Lung (tissue), 12 donors: Measurements from ENCODE around the gene BRWD1. TPM values are rescaled to one million over a fixed set of nuclear protein-coding genes. Genes with fewer than 3 reads are reported as not detected.

Experiments used
- ATAC-seq: fragments of 200-7000 bp; cut with Tn5 transposase; one replicate; pipeline ENCODE4 v1.9.1; 2020; ENCODE audit warnings: moderate number of reproducible peaks; ENCODE audit not compliant: insufficient read depth, low FRiP score
- DNase-seq, 3 donors: peaks; one replicate each; pipeline ENCODE4 v3.0.0-alpha.2; 2013 to 2017
- H3K27ac ChIP-seq, 2 donors: one replicate each; pipeline ENCODE4 v1.5.1; 2013; ENCODE audit warnings: mild to moderate bottlenecking in 2 of 2, moderate library complexity in 2 of 2, control low read depth in 1 of 2, inconsistent platforms in 1 of 2, low read depth in 1 of 2, low read length in 1 of 2
- H3K27me3 ChIP-seq, 3 donors: one replicate each; pipeline ENCODE4 v1.5.1; 2013; ENCODE audit warnings: low read length in 2 of 3; ENCODE audit not compliant: control insufficient read depth in 3 of 3, insufficient read depth in 3 of 3
- H3K36me3 ChIP-seq, 4 donors: one replicate each; pipeline ENCODE4 v1.5.1; 2013; ENCODE audit warnings: low read length in 4 of 4, mild to moderate bottlenecking in 1 of 4, moderate library complexity in 1 of 4; ENCODE audit not compliant: control insufficient read depth in 4 of 4, insufficient read depth in 4 of 4
- H3K4me1 ChIP-seq, 5 donors: one replicate each; pipeline ENCODE4 v1.5.1; 2013; ENCODE audit warnings: low read length in 5 of 5, mild to moderate bottlenecking in 2 of 5, moderate library complexity in 1 of 5; ENCODE audit not compliant: control insufficient read depth in 5 of 5, insufficient read depth in 5 of 5
- H3K4me3 ChIP-seq: one replicate; pipeline ENCODE4 v1.5.1; 2013; ENCODE audit warnings: mild to moderate bottlenecking, control low read depth, moderate library complexity
- H3K9ac ChIP-seq, 2 donors: one replicate each; pipeline ENCODE4 v1.5.1; 2013; ENCODE audit warnings: low read length in 2 of 2, control low read depth in 1 of 2; ENCODE audit not compliant: insufficient read depth in 1 of 2
- H3K9me3 ChIP-seq, 4 donors: one replicate each; pipeline ENCODE4 v1.5.1; 2013; ENCODE audit warnings: low read length in 3 of 4, mild to moderate bottlenecking in 1 of 4, moderate library complexity in 1 of 4; ENCODE audit not compliant: control insufficient read depth in 4 of 4, insufficient read depth in 3 of 4
- WGBS, 2 donors: extraction: QIAGEN DNeasy Blood & Tissue Kit; methylation state at CpG; one replicate each; pipeline ENCODE4 v1.1.7; 2013; 5-methylcytosine and 5-hydroxymethylcytosine counted together
- polyA plus RNA-seq, 2 donors: library from polyadenylated mRNA; stranded (reverse); fragments of 200-250 nt; gene quantifications; one replicate each; pipeline ENCODE4 v1.2.1, GENCODE V29; 2013
- total RNA-seq, 2 donors: library from RNA; depleted of rRNA in 1 of 2; stranded (reverse); fragments of >200 nt in 1 of 2; gene quantifications; one replicate each; pipeline ENCODE4 v1.2.1, GENCODE V29; 2014 to 2021
- TF ChIP-seq, protein P1 (sequence below): IDR thresholded peaks from 2 replicates; pipeline ENCODE4 v1.5.1; 2012; ENCODE audit warnings: mild to moderate bottlenecking; ENCODE audit errors: control extremely low read depth, extremely low read depth
- donor health status: control.
- donor health status: control.
- donor health status: Bipolar disorder and iron deficiency.
- donor health status: healthy.
- donor health status: DM: yes; HTN: yes; CAD: no.

BRWD1 gene
- total and polyA plus RNA-seq, 4 donors, result 9.5 to 145 (median 20.1) TPM

DNA sequence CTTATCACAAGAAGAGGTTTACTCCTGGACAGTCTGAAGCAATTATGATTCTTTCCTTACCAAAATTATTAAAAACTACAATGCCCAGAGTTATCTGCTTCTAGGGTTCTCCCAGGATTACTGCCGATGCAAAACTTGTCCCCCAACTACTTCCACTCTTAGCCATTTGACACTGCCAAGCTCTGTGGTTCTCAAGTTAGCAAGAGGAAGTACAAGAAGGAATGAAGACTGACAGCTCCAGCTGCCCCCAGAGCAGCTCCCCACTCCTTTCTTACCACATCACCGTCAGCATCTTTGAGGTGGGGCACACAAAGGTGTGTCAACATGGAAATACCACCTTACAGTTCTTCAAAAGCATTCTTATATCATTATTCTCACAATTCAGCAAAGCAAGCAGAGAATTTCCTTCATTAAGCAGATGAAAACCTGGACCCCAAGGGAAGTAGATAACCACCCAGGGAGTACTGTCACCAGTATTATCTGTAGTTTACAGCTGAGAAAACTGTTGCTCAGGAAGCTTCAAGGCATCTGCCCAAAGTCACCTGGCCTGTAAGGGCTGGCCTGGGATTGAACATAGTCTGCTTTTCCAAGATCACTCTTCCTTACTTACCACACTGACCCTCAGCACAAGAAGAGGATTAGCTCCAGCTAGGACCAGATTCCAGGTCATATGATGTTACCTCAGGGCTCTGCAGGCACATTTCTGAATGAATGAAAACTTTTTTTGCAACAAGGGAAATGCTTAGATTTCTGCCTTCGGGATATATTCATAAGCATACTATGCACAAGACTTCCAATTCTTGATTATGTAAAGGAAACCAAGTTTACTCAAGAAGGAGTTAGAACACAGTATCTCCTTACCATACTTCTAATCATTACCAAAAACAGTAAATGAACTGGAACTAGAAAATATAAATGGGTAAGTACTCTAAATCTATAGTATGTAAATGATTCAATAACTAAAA is 139.4 kb downstream of the BRWD1 start:
- DNase-seq, result no peak
- peaks cover 0 to 2% (median 0%) of the 10 kb centered on the region in 4 donors for H3K9me3 ChIP-seq
- WGBS, 2 donors, result 32 to 67% methylated on average over 3 of the region's 3 CpGs
- H3K27me3 ChIP-seq, result no peaks in the 10 kb centered on the region
- TF ChIP-seq, protein P1, sequence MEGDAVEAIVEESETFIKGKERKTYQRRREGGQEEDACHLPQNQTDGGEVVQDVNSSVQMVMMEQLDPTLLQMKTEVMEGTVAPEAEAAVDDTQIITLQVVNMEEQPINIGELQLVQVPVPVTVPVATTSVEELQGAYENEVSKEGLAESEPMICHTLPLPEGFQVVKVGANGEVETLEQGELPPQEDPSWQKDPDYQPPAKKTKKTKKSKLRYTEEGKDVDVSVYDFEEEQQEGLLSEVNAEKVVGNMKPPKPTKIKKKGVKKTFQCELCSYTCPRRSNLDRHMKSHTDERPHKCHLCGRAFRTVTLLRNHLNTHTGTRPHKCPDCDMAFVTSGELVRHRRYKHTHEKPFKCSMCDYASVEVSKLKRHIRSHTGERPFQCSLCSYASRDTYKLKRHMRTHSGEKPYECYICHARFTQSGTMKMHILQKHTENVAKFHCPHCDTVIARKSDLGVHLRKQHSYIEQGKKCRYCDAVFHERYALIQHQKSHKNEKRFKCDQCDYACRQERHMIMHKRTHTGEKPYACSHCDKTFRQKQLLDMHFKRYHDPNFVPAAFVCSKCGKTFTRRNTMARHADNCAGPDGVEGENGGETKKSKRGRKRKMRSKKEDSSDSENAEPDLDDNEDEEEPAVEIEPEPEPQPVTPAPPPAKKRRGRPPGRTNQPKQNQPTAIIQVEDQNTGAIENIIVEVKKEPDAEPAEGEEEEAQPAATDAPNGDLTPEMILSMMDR, result no peak
- no peak overlapping the region for H3K4me3 ChIP-seq
- H3K36me3 ChIP-seq, result peaks cover 0 to 21% (median 8%) of the 10 kb centered on the region in 4 donors
- no peak overlapping the region for H3K9ac ChIP-seq
- no peak overlapping the region for H3K27ac ChIP-seq
- no peak for ATAC-seq
- H3K4me1 ChIP-seq, result no peaks in the 10 kb centered on the region

DNA sequence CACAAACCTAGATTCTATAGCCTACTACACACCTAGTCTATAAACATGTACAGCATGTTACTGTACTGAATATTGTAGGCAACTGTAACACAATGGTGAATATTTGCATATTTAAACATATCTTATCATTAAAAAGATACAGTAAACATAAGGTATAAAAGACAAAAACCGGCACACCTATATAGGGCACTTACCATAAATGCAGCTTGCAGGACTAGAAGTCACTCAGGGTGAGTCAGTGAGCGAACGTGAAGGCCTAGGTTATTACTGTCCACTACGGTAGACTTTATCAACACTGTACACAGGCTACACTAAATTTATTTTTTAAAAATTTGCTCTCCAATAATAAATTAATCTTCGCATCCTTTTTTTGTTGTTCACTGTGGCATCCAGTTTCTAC is 143.5 kb downstream of the BRWD1 start:
- peaks cover 0 to 4% (median under 1%) of the 10 kb centered on the region in 4 donors for H3K9me3 ChIP-seq
- H3K27me3 ChIP-seq, result no peaks in the 10 kb centered on the region
- no peak overlapping the region for H3K27ac ChIP-seq
- peaks cover 0 to 16% (median 7%) of the 10 kb centered on the region in 4 donors for H3K36me3 ChIP-seq
- TF ChIP-seq, protein P1, result no peak
- DNase-seq (no peak), ATAC-seq (no peak)
- H3K9ac ChIP-seq, result no peak overlapping the region
- H3K4me3 ChIP-seq, result no peak overlapping the region
- H3K4me1 ChIP-seq, result no peaks in the 10 kb centered on the region
- WGBS, 2 donors, result 95 to 98% methylated on average over 5 of the region's 5 CpGs

DNA sequence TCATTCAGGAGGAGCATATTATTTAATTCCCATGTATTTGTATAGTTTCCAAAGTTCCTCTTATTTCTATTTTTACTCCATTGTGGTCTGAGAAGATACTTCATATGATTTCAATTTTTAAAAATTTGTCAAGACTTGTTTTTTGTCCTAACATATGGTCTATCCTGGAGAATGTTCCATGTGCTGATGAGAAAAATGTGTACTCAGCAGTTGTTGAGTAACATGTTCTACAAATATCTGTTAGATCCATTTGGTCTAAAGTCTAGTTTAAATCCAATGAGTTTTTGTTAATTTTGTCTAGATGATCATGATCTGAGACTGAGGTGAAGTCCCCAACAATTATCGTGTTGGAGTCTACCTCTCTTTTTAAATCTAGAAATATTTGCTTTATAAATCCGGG is 144.6 kb downstream of the BRWD1 start:
- no peak for DNase-seq
- Histone ChIP-seq H3K36me3 (peaks cover 0 to 13% (median 1%) of the 10 kb centered on the region in 4 donors), H3K9me3 (peaks cover 0 to 12% (median 3%) of the 10 kb centered on the region in 4 donors), H3K4me1 (no peaks in the 10 kb centered on the region), H3K27me3 (no peaks in the 10 kb centered on the region), H3K9ac (no peak overlapping the region), H3K27ac (no peak overlapping the region), H3K4me3 (no peak overlapping the region)
- ATAC-seq, result no peak
- TF ChIP-seq, protein P1, result no peak
- WGBS, 2 donors, result 96 to 99% methylated on average over 2 of the region's 2 CpGs
